DOHH2 (cell line): ENCODE data around the gene ARHGAP29.

Experiments used
- H3F3A ChIP-seq: fragments of 200-600 bp; sonication (generic), shearing (Covaris generic); 2 replicates; pipeline ENCODE4 v1.6.0; 2016; ENCODE audit warnings: antibody characterized with exemption, mild to moderate bottlenecking; ENCODE audit not compliant: control insufficient read depth, insufficient read depth
- H3K27ac ChIP-seq: fragments of 200-600 bp; sonication (generic); 2 replicates; pipeline ENCODE4 v1.5.1; 2014; ENCODE audit warnings: low read depth, mild to moderate bottlenecking, low read length, moderate library complexity
- H3K27me3 ChIP-seq: fragments of 200-600 bp; sonication (generic); 2 replicates; pipeline ENCODE4 v1.6.1; 2014; ENCODE audit warnings: mild to moderate bottlenecking, low read length, mixed read lengths; ENCODE audit not compliant: control insufficient read depth
- H3K36me3 ChIP-seq: fragments of 200-600 bp; sonication (generic); 2 replicates; pipeline ENCODE4 v1.6.1; 2014; ENCODE audit warnings: mild to moderate bottlenecking, low read length, moderate library complexity, mixed read lengths; ENCODE audit not compliant: control insufficient read depth
- H3K4me1 ChIP-seq: fragments of 200-600 bp; sonication (generic); 2 replicates; pipeline ENCODE4 v1.6.1; 2014; ENCODE audit warnings: mild to moderate bottlenecking, low read length, mixed read lengths; ENCODE audit not compliant: control insufficient read depth
- H3K4me2 ChIP-seq: fragments of 200-600 bp; sonication (generic); 2 replicates; pipeline ENCODE4 v1.6.0; 2014; ENCODE audit warnings: mild to moderate bottlenecking, low read length, moderate library complexity
- H3K4me3 ChIP-seq: fragments of 200-600 bp; sonication (generic); 2 replicates; pipeline ENCODE4 v1.5.1; 2014; ENCODE audit warnings: mild to moderate bottlenecking, low read length, mixed read lengths
- H3K79me2 ChIP-seq: fragments of 200-600 bp; sonication (generic); 2 replicates; pipeline ENCODE4 v1.6.1; 2014; ENCODE audit warnings: mild to moderate bottlenecking, low read length, mixed read lengths; ENCODE audit not compliant: control insufficient read depth
- H3K9me2 ChIP-seq: fragments of 200-600 bp; sonication (generic); replicated peaks from 2 replicates; pipeline ENCODE4 v1.6.1; 2014; ENCODE audit warnings: mild to moderate bottlenecking, low read length, mixed read lengths; ENCODE audit not compliant: control insufficient read depth
- H3K9me3 ChIP-seq: fragments of 200-600 bp; sonication (generic); 2 replicates; pipeline ENCODE4 v1.6.1; 2014; ENCODE audit warnings: antibody characterized with exemption, low read length, mixed read lengths; ENCODE audit not compliant: control insufficient read depth, insufficient read depth
- H4K20me1 ChIP-seq: fragments of 200-600 bp; sonication (generic); 2 replicates; pipeline ENCODE4 v1.6.0; 2014; ENCODE audit warnings: low read depth, mild to moderate bottlenecking, antibody characterized with exemption, low read length, moderate library complexity; ENCODE audit not compliant: control insufficient read depth, insufficient read depth
- CTCF ChIP-seq: fragments of 200-600 bp; sonication (generic); IDR thresholded peaks from one replicate; pipeline ENCODE4 v1.5.1; 2014; ENCODE audit warnings: antibody characterized with exemption, mild to moderate bottlenecking, low read depth, low read length; ENCODE audit not compliant: poor library complexity, severe bottlenecking
- EZH2phosphoT487 ChIP-seq: fragments of 200-600 bp; sonication (generic); IDR thresholded peaks from 2 replicates; pipeline ENCODE4 v1.6.1; 2017; ENCODE audit warnings: borderline replicate concordance, mild to moderate bottlenecking, antibody characterized with exemption, low read length, moderate library complexity, mixed read lengths

The ARHGAP29 gene

GRCh38 chr1:94143173-94143808 is 94.1 kb downstream of the ARHGAP29 start:
- no peaks in the 10 kb centered on the region for H3K79me2 ChIP-seq
- H3K4me3 ChIP-seq: no peak overlapping the region
- no peaks in the 10 kb centered on the region for H4K20me1 ChIP-seq
- no peaks in the 10 kb centered on the region for H3K4me1 ChIP-seq
- no peaks in the 10 kb centered on the region for H3K9me3 ChIP-seq
- H3F3A ChIP-seq: no peaks in the 10 kb centered on the region
- TF ChIP-seq EZH2phosphoT487: no peak
- no peak for TF ChIP-seq CTCF
- peaks cover 7% of the 10 kb centered on the region; the same call in 1 of the 2 replicates for H3K27me3 ChIP-seq
- H3K4me2 ChIP-seq: no peak overlapping the region
- no peaks in the 10 kb centered on the region for H3K36me3 ChIP-seq
- H3K27ac ChIP-seq: no peak overlapping the region
- no peaks in the 10 kb centered on the region for H3K9me2 ChIP-seq

GRCh38 chr1:94142583-94142982 is 94.8 kb downstream of the ARHGAP29 start:
- Histone ChIP-seq H3K4me1 (no peaks in the 10 kb centered on the region), H3K27ac (no peak overlapping the region)

GRCh38 chr1:94142022-94142421 is 95.4 kb downstream of the ARHGAP29 start:
- H3K4me1 ChIP-seq: no peaks in the 10 kb centered on the region
- H3F3A ChIP-seq: no peaks in the 10 kb centered on the region
- no peaks in the 10 kb centered on the region for H3K9me3 ChIP-seq
- no peak overlapping the region for H3K27ac ChIP-seq
- H4K20me1 ChIP-seq: no peaks in the 10 kb centered on the region
- no peak overlapping the region for H3K4me3 ChIP-seq
- no peaks in the 10 kb centered on the region for H3K36me3 ChIP-seq
- no peak overlapping the region for H3K4me2 ChIP-seq
- H3K27me3 ChIP-seq: peaks cover 3% of the 10 kb centered on the region; the same call in 1 of the 2 replicates
- no peaks in the 10 kb centered on the region for H3K9me2 ChIP-seq
- no peak for TF ChIP-seq CTCF
- TF ChIP-seq EZH2phosphoT487: no peak
- H3K79me2 ChIP-seq: no peaks in the 10 kb centered on the region

More at GRCh38 chr1:94142583-94142982, 94.8 kb downstream of the ARHGAP29 start:
- Histone ChIP-seq H3K36me3 (no peaks in the 10 kb centered on the region), H3K4me3 (no peak overlapping the region), H3K9me2 (no peaks in the 10 kb centered on the region), H3F3A (no peaks in the 10 kb centered on the region), H3K4me2 (no peak overlapping the region), H4K20me1 (no peaks in the 10 kb centered on the region), H3K9me3 (no peaks in the 10 kb centered on the region), H3K79me2 (no peaks in the 10 kb centered on the region), H3K27me3 (peaks cover 7% of the 10 kb centered on the region; the same call in 1 of the 2 replicates)
- TF ChIP-seq CTCF (no peak), EZH2phosphoT487 (no peak)

- no peaks in the 10 kb centered on the region for H3K9me3 ChIP-seq
- H4K20me1 ChIP-seq: no peaks in the 10 kb centered on the region
- H3K36me3 ChIP-seq: no peaks in the 10 kb centered on the region
- TF ChIP-seq CTCF (no peak), EZH2phosphoT487 (no peak)
- no peak overlapping the region for H3K4me3 ChIP-seq
- no peak overlapping the region for H3K4me2 ChIP-seq
- no peaks in the 10 kb centered on the region for H3F3A ChIP-seq
- no peaks in the 10 kb centered on the region for H3K27me3 ChIP-seq
- H3K27ac ChIP-seq: no peak overlapping the region
- no peaks in the 10 kb centered on the region for H3K4me1 ChIP-seq
- H3K79me2 ChIP-seq: no peaks in the 10 kb centered on the region
- H3K9me2 ChIP-seq: no peaks in the 10 kb centered on the region
Measured at GRCh38 chr1:94132111-94132510, 105.3 kb downstream of the ARHGAP29 start.
